Thymus (tissue), 11 donors: ENCODE results near the gene AGAP3. TPM values are rescaled to one million over a fixed set of nuclear protein-coding genes. Genes with fewer than 3 reads are reported as not detected.

Source experiments
- DNase-seq, 9 donors: peaks; one replicate each; pipeline ENCODE4 v3.0.0-alpha.2; 2013; ENCODE audit warnings: low spot score in 9 of 9, low read depth in 6 of 9, missing footprints in 1 of 9
- H3K27ac ChIP-seq, 2 donors: one replicate each; pipeline ENCODE4 v1.5.1; 2013; ENCODE audit warnings: control low read depth in 1 of 2, low read depth in 1 of 2, low read length in 1 of 2, mild to moderate bottlenecking in 1 of 2, moderate library complexity in 1 of 2
- H3K27me3 ChIP-seq, 2 donors: one replicate each; pipeline ENCODE4 v1.5.1; 2013; ENCODE audit warnings: low read length in 1 of 2; ENCODE audit not compliant: control insufficient read depth in 2 of 2, insufficient read depth in 1 of 2
- H3K36me3 ChIP-seq, 2 donors: one replicate each; pipeline ENCODE4 v1.5.1; 2013; ENCODE audit warnings: low read length in 1 of 2, mild to moderate bottlenecking in 1 of 2, moderate library complexity in 1 of 2; ENCODE audit not compliant: control insufficient read depth in 2 of 2, insufficient read depth in 2 of 2
- H3K4me1 ChIP-seq, 2 donors: one replicate each; pipeline ENCODE4 v1.5.1; 2013; ENCODE audit warnings: low read length in 2 of 2; ENCODE audit not compliant: control insufficient read depth in 2 of 2, insufficient read depth in 2 of 2
- H3K4me3 ChIP-seq, 2 donors: one replicate each; pipeline ENCODE4 v1.5.1; 2013; ENCODE audit warnings: low read length in 2 of 2, control low read depth in 1 of 2, mild to moderate bottlenecking in 1 of 2
- H3K9me3 ChIP-seq, 2 donors: one replicate each; pipeline ENCODE4 v1.5.1; 2013; ENCODE audit warnings: low read length in 1 of 2, mild to moderate bottlenecking in 1 of 2; ENCODE audit not compliant: control insufficient read depth in 2 of 2, insufficient read depth in 1 of 2
- WGBS: extraction: QIAGEN DNeasy Blood & Tissue Kit; methylation state at CpG from one replicate; pipeline ENCODE4 v1.1.7; 2013; 5-methylcytosine and 5-hydroxymethylcytosine counted together
- polyA plus RNA-seq: library from polyadenylated mRNA; stranded (reverse); fragments of 200-250 nt; gene quantifications from one replicate; pipeline ENCODE4 v1.2.3, GENCODE V29; 2013
- total RNA-seq: library from RNA; stranded (reverse); fragments of 120-200 nt; gene quantifications from one replicate; pipeline ENCODE4 v1.2.4, GENCODE V29; 2013
- donor health status: healthy.

Gene AGAP3
- total and polyA plus RNA-seq, 2 donors: 8.2 to 43.2 TPM

DNA sequence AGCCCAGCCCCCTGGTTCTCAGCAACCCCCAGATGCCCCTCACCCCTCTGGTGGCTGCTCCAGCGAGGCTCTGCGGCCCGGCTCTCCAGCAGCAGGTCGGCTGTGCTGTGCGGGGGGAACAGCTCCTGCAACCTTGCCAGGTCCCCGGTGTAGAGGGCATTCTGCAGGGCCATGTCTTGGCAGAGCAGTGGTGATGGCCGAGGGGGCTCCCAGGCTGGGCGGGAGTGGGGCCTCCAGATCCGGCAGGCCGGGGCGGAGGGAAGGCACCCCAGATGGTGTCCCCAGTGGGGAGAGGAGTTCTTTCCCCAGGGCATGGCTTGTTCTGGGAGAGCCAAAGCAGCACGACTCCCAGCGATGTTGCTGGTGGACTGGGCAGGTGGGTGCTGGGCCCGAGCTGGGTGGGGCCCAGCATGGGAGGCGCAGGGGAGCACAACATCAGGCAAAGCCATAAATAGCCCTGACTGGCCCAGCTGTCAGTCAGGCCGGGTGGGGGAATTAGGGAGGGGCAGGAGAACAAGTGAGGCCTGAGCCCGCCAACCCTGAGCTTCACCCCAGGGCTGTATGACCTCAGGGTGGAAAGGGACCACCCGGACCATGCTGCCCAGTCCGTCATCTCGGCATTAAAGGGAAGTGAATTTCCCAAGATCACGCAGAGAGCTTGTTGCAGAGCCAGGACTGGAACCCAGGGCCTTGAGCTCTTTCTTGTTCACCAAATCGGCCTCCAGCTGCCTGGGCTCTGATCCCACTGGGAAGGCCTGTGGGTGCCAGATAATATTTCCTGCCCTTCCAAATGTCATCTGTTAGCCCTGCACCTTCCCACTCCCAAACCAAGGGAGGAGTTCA is 101.4 kb downstream of the AGAP3 start:
- 93% methylated on average over 22 of the region's 22 CpGs for WGBS

DNA sequence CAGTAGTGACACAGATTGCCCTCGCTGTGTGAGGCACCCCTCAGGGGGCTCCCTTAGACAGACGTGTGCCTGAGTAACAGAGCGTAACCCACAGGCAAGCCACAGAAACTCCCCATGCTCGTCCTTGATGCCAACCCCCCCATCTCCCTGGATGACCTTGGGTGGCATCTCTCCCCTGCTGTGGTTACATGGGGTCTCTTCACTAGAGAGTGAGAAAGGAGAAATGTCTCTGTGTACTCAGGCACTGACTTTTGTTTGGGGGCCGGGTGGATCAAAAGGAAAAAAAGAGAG is 101.9 kb downstream of the AGAP3 start:
- no peak overlapping the region for H3K4me3 ChIP-seq
- H3K27me3 ChIP-seq: peaks cover 0 to 26% of the 10 kb centered on the region in 2 donors
- H3K36me3 ChIP-seq: no peaks in the 10 kb centered on the region
- WGBS: 61% methylated on average over 5 of the region's 5 CpGs
- DNase-seq: no peak
- H3K9me3 ChIP-seq: no peaks in the 10 kb centered on the region
- H3K4me1 ChIP-seq: no peaks in the 10 kb centered on the region
- H3K27ac ChIP-seq: no peak overlapping the region

More for the DNA sequence above, 101.4 kb downstream of the AGAP3 start:
- Histone ChIP-seq H3K27ac (no peak overlapping the region), H3K9me3 (no peaks in the 10 kb centered on the region), H3K4me3 (no peak overlapping the region), H3K36me3 (no peaks in the 10 kb centered on the region), H3K4me1 (no peaks in the 10 kb centered on the region), H3K27me3 (peaks cover 0 to 26% of the 10 kb centered on the region in 2 donors)
- no peak for DNase-seq

DNA sequence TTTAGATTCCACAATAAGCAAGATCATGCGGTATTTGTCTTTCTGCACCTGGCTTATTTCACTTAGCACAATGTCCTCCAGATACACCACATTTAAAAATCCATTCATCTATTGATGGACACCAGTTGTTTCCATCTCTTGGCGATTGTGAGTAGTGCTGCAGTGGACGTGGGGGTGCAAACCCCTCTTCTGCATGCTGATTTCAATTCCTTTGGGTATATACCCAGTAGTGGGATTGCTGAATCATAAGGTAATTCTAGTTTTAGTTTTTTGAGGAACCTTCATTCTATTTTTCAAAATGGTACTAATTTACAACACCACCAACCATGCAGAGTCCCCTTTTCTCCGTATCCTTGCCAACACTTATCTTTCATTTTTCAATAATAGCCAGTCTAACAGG is 102.8 kb downstream of the AGAP3 start:
- no peak overlapping the region for H3K4me3 ChIP-seq
- H3K27ac ChIP-seq: no peak overlapping the region
- H3K36me3 ChIP-seq: no peaks in the 10 kb centered on the region
- no peak for DNase-seq
- WGBS: 87% methylated on average over 4 of the region's 4 CpGs
- no peaks in the 10 kb centered on the region for H3K9me3 ChIP-seq
- H3K27me3 ChIP-seq: peaks cover 0 to 29% of the 10 kb centered on the region in 2 donors
- H3K4me1 ChIP-seq: no peaks in the 10 kb centered on the region

- no peak overlapping the region for H3K27ac ChIP-seq
- peaks cover 0 to 41% of the 10 kb centered on the region in 2 donors for H3K27me3 ChIP-seq
- 95% methylated on average over 12 of the region's 12 CpGs for WGBS
- no peaks in the 10 kb centered on the region for H3K36me3 ChIP-seq
- no peak overlapping the region for H3K4me3 ChIP-seq
- no peaks in the 10 kb centered on the region for H3K4me1 ChIP-seq
- no peak for DNase-seq
- no peaks in the 10 kb centered on the region for H3K9me3 ChIP-seq
Observed at GRCh38 chr7:151191544-151191943, 105.3 kb downstream of the AGAP3 start.

GRCh38 chr7:151192002-151192539 is 105.8 kb downstream of the AGAP3 start:
- 97% methylated on average over 23 of the region's 23 CpGs for WGBS
- no peak for DNase-seq
- no peaks in the 10 kb centered on the region for H3K4me1 ChIP-seq
- H3K36me3 ChIP-seq: no peaks in the 10 kb centered on the region
- H3K27me3 ChIP-seq: peaks cover 0 to 44% of the 10 kb centered on the region in 2 donors
- no peak overlapping the region for H3K4me3 ChIP-seq
- H3K27ac ChIP-seq: no peak overlapping the region
- no peaks in the 10 kb centered on the region for H3K9me3 ChIP-seq

DNA sequence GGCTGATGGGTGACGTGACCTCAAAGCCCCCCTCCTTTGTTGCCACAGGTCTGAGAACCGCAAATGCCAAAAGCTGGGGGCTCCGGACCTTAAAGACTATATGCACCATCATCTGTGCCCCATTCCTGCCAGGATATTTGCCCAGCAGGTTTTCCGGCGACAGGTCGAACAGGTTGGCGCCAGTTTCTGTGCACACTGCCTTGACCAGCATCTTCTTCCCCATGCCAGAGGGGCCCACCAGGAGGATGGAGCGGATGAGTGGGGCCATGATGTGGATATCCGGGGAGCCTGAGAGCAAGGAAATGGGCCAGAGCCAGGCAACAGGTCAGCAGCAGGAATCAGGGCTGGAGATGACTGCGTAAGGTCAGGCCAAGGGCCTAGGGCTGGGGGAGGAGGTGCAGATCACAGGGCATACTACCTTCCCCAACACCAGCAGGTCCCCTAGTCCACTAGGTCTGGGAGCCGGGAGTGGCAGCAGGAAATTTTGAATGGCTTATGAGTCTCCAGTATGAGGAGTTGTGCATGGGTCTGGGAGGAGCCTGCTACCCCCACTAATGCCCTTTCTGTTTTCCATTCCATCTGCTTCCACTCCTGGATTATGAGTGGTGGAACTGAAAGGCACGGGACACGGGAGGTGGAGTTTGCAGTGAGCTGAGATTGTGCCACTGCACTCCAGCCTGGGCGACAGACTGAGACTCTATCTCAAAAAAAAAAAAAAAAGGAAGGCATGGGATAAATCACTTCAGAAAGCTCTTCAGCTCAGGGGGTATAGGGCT is 107.1 kb downstream of the AGAP3 start:
- no peak overlapping the region for H3K4me3 ChIP-seq
- H3K27ac ChIP-seq: no peak overlapping the region
- peaks cover 0 to 38% of the 10 kb centered on the region in 2 donors for H3K27me3 ChIP-seq
- no peaks in the 10 kb centered on the region for H3K9me3 ChIP-seq
- H3K4me1 ChIP-seq: no peaks in the 10 kb centered on the region
- no peak for DNase-seq
- no peaks in the 10 kb centered on the region for H3K36me3 ChIP-seq
- 96% methylated on average over 14 of the region's 14 CpGs for WGBS

Other genes starting within 250 kb of the AGAP3 start
- 1.3 TPM for gene AOC1, start 234.0 kb upstream of the AGAP3 start, total RNA-seq
- gene AOC1, start 234.0 kb upstream of the AGAP3 start, polyA plus RNA-seq: 3.5 TPM
- 2.3 TPM for gene KCNH2, start 108.2 kb upstream of the AGAP3 start, total RNA-seq
- 1.5 TPM for gene KCNH2, start 108.2 kb upstream of the AGAP3 start, polyA plus RNA-seq
- gene NOS3, start 95.5 kb upstream of the AGAP3 start, total RNA-seq: 1.5 TPM
- 3.0 TPM for gene NOS3, start 95.5 kb upstream of the AGAP3 start, polyA plus RNA-seq
- 1.6 TPM for gene ATG9B, start 62.0 kb upstream of the AGAP3 start, total RNA-seq
- 8.0 TPM for gene ATG9B, start 62.0 kb upstream of the AGAP3 start, polyA plus RNA-seq
- 10.5 TPM for gene ABCB8, start 58.0 kb upstream of the AGAP3 start, total RNA-seq
- gene ABCB8, start 58.0 kb upstream of the AGAP3 start, polyA plus RNA-seq: 33.8 TPM
- gene ASIC3, start 37.9 kb upstream of the AGAP3 start, total RNA-seq: 0.14 TPM
- gene ASIC3, start 37.9 kb upstream of the AGAP3 start, polyA plus RNA-seq: 10.6 TPM
- 19.8 TPM for gene CDK5, start 28.6 kb upstream of the AGAP3 start, total RNA-seq
- 8.9 TPM for gene CDK5, start 28.6 kb upstream of the AGAP3 start, polyA plus RNA-seq
- 22.9 TPM for gene SLC4A2, start 26.9 kb upstream of the AGAP3 start, total RNA-seq
- 89.5 TPM for gene SLC4A2, start 26.9 kb upstream of the AGAP3 start, polyA plus RNA-seq
- 52.2 TPM for gene FASTK, start 5.7 kb upstream of the AGAP3 start, total RNA-seq
- gene FASTK, start 5.7 kb upstream of the AGAP3 start, polyA plus RNA-seq: 142 TPM
- gene TMUB1, start 3.0 kb upstream of the AGAP3 start, total RNA-seq: 17.0 TPM
- gene TMUB1, start 3.0 kb upstream of the AGAP3 start, polyA plus RNA-seq: 68.4 TPM
- gene GBX1, start 81.2 kb downstream of the AGAP3 start, total RNA-seq: not detected
- gene GBX1, start 81.2 kb downstream of the AGAP3 start, polyA plus RNA-seq: 0.07 TPM
- gene ASB10, start 100.8 kb downstream of the AGAP3 start, total RNA-seq: not detected
- gene ASB10, start 100.8 kb downstream of the AGAP3 start, polyA plus RNA-seq: 0.05 TPM
- not detected for gene H2BK1, start 124.0 kb downstream of the AGAP3 start, total RNA-seq
- 0.25 TPM for gene H2BK1, start 124.0 kb downstream of the AGAP3 start, polyA plus RNA-seq
- gene ABCF2, start 140.7 kb downstream of the AGAP3 start, total RNA-seq: 26.1 TPM
- gene ABCF2, start 140.7 kb downstream of the AGAP3 start, polyA plus RNA-seq: 18.9 TPM
- gene CHPF2, start 146.0 kb downstream of the AGAP3 start, total RNA-seq: 18.0 TPM
- gene CHPF2, start 146.0 kb downstream of the AGAP3 start, polyA plus RNA-seq: 35.2 TPM
- gene SMARCD3, start 162.2 kb downstream of the AGAP3 start, total RNA-seq: 4.1 TPM
- 9.6 TPM for gene SMARCD3, start 162.2 kb downstream of the AGAP3 start, polyA plus RNA-seq